Inferior parietal cortex (tissue), 1 donor: Measurements from ENCODE around the gene C4orf50.

Source experiments
- DNase-seq: peaks from one replicate; pipeline ENCODE4 v3.0.0-alpha.2; 2016; ENCODE audit errors: extremely low spot score

C4orf50 gene

GRCh38 chr4:5921101-5921980 is 96.9 kb downstream of the C4orf50 start:
- DNase-seq: peak; percentile 21

DNA sequence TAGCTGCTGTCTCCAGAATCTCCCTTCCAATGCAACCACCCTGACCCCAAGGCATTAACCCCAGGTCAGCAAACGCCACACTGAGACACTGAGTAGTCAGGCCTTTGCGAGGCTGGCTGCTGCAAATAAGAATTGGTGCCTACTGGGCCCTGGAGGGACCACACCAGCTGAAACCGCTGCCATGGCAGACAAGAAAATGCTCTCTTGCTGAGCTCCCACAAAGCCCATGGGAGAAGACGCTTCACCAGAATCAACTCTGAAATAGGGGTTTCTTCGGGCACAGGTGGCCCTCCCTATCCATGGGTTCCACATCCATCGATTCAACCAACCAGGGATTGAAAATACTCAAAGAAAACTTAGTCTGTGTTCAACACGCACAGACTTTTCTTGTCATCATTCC is 98.7 kb downstream of the C4orf50 start:
- DNase-seq: no peak

- no peak for DNase-seq
These were observed 99.2 kb downstream of the C4orf50 start for GRCh38 chr4:5919044-5919443.

- no peak for DNase-seq
These were observed 99.8 kb downstream of the C4orf50 start for GRCh38 chr4:5918331-5918985.

GRCh38 chr4:5917672-5918071 is 100.6 kb downstream of the C4orf50 start:
- DNase-seq: no peak

DNA sequence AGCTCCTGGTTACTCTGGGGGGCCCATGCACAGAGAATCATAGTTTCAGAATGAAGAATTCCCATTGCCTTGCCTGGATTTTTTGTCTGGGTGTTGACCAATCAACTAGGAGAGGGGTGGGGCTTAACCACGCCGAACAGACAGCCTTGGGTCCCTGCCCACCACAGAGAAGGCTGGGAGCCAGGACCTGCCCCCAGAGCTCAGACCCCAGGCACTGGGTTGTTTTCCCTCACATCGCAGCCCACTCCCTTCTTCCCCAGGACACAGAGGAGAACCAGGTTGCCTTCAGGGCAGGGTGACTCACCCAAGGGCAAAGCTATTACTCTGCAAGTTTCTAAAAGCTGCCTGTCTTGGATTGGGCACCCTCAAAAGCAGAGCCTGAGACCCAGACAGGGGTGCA is 102.0 kb downstream of the C4orf50 start:
- DNase-seq: no peak

GRCh38 chr4:5913454-5913853 is 104.8 kb downstream of the C4orf50 start:
- DNase-seq: no peak

DNA sequence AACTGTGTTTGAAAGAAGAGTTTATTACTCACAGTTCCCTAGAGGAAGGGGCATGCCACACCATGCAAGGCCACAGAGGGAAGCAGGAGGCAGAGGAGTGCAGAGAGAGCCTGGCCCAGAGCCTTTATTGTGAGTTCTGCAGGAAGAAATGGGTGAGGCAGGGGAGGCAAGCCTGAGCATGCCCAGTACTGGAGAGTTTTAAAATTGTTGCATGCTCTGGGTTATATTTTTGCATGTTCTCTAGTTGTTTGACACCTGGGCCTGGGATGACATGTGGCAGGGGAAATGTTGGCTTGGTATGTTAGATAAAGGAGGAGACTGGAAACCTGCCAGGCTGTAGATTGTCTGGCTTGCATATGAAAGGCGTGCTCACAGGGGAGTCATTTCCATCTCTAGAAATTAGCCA is 105.6 kb downstream of the C4orf50 start:
- DNase-seq: no peak

GRCh38 chr4:5908876-5909427 is 109.3 kb downstream of the C4orf50 start:
- DNase-seq: no peak

DNA sequence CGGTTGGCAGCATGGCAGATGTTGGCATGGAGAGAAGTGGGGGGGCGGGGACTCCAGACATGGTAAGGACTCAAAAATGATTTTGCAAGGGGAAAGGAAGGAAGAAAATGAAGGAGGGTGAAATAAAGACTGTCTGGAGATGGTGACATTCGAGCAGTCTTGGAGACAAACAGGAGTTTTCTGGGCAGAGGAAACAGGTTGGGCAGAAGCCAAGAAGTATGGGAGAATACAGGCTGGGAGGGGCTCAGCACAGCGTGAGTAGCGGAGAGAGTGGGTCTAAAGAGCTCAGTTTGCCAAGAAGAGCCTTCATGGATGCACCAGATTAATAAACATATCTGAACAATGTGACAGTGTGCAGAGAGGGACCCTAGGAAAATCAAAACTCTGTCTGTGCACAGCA is 112.0 kb downstream of the C4orf50 start:
- DNase-seq: no peak

DNA sequence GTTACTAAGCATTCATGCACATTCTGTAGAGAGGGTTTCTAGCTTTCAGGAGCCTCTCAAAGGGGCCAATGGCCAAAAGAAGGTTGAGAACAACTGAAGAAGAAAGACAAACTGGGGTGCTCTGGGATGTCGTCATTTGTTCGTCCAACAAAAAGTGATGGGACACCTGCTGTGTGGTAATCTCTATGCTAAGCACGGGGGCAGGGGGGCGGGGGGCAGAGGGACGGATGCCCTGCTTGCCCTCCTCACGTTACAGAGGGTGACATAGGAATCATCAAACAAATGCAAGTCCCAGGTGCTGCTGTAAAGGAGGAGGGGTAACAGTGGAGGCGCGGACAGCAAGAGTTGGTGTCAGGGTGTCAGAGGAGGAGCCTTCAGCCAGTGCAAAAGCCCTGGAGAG is 112.5 kb downstream of the C4orf50 start:
- no peak for DNase-seq

- no peak for DNase-seq
These were observed 117.4 kb downstream of the C4orf50 start for GRCh38 chr4:5900844-5901243.

- DNase-seq: no peak
These were observed 118.3 kb downstream of the C4orf50 start for GRCh38 chr4:5899881-5900280.

DNA sequence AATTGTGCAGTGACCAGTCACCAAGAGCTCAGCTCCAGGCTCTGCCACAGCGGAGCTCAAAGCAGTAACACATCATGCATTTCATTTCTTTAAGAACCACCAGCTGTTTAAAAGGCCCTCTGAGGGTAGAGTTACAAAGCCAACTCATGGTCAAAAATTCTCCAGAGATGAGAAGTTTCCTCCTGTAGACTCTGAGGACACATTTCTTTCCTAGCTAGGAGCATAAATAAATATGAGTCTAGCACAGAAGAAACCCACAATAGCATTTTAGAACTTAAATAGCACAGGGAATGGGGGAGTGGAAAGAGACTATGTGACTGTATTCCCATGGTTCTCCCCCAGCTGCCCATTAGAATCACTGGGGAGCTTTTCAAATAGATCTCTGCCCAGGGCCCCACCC is 118.8 kb downstream of the C4orf50 start:
- no peak for DNase-seq

GRCh38 chr4:5897674-5898073 is 120.6 kb downstream of the C4orf50 start:
- DNase-seq: no peak

DNA sequence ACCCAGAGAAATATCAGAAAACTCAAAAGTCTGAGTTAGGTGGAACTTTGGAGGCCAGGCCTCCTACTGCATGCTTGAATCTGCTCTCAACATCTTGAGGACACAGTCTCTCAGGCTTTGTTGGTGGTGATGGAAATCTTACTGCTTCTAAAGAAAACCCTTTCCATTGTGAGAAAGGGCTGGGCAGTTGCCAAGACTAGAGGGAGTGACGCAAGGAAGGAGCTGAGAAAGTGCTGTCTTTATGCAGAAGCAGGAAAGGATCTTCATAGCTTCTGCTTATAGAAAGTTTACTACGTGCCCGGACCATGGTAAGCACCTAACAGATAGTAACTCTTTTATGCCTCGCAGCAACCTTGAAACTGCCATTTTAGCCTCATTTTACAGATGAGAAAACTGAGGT is 122.9 kb downstream of the C4orf50 start:
- DNase-seq: no peak

DNA sequence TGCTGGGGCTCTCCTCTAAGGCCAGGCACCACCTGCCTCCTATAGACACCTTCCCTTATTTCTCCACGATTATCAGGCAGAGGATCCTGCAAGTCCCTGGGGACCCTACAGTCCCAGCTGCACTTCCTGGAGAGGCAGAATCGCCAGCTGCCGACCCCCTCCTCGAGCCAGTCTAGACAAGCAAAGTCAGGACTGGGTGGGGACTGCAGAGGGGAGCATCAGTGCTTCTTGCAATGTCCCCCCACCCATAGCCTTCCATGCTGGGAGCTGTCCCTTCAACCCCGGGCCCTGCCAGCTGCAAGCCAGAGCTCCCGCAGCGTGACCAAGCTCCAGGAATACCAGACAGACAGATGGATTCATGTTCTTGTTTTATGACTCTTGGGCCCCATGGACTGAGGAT is 124.0 kb downstream of the C4orf50 start:
- no peak for DNase-seq

- DNase-seq: no peak
These were observed 124.6 kb downstream of the C4orf50 start for GRCh38 chr4:5893591-5893990.

DNA sequence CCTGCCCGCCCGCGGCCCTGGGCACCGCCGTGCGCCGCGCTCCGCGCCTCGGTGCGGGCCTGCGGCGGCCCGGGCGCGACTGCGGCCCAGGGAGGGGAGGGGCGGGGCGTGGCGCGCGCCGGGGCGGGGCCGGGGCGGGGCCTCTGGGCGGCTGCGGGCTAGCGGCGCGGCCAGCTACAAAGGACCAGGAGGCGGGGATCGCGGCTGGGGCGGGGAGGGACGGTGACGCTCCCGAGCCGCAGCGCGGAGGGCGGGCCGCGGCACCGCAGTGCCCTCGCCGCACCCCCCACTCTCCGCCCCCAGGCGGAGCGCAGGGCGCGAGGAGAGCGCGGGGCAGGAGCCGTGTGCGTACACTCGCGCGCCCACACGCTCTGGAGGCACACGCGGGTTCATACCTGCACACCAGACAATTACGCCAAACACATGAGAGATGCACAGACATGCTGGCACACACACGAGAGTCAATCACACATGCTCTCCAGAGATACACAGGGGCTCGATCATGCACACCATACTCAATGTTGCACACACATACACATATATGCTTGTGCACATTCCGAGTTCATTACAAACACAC is 125.1 kb downstream of the C4orf50 start, which contains the start of gene CRMP1:
Gene CRMP1 (minus strand): TSS at position 83 of the 577 bp plus-strand sequence. CDS start 117 bp downstream, outside the sequence.
- DNase-seq: no peak

DNA sequence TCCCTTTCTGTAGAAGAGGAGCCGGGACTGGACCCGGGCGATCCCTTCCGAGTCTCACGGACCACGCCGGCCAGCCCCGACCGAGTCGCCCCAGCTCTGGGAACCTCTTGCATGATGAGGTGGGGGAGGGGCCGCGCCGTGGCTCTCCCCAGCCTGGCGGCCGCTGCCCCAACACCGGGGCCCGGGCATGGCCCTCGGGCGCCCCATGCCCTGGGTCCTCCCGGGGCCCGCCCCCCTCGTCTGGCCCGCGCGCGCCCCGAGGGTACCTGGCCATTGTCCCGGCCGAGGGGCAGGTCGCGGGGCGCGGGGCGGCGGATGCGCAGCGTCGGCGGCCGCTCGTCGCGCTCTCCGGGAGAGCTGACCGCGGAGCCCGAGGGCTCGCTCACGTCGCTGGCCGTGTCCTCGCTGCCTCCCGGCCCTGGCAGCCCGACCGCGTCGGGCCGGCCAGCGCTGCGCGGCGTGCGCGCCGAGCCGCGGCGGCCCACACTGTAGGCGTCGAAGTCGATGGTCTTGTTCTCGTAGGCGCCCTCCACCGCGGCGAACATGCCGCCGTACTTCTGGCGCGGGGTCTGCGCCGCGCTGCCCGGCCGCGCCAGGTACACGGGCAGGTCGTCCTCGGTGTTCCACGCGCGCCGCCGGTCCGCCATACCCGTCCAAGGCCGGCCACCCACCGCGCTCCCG is 125.8 kb downstream of the C4orf50 start:
- no peak for DNase-seq

- DNase-seq: no peak
These were observed 126.5 kb downstream of the C4orf50 start for GRCh38 chr4:5891563-5892322.
